Activated CD4-positive, alpha-beta T cell treated with anti-CD3 and anti-CD28 coated beads, Interleukin-2, amount 50 U/mL, for 48 hours (primary cell): ENCODE data around the gene ZBTB7B.

Experiments used
- DNase-seq, 2 experiments: peaks; one replicate each; pipeline ENCODE4 v3.0.0-alpha.2; 2020

ZBTB7B gene

GRCh38 chr1:155040358-155041093, 37.9 kb downstream of the ZBTB7B start:
- no peak for DNase-seq

GRCh38 chr1:155042789-155043188, 40.2 kb downstream of the ZBTB7B start:
- no peak for DNase-seq

- DNase-seq: no peak
Measured at GRCh38 chr1:155043301-155043702, 40.7 kb downstream of the ZBTB7B start.

GRCh38 chr1:155043793-155044192, 41.2 kb downstream of the ZBTB7B start:
- no peak for DNase-seq

GRCh38 chr1:155044365-155044764, 41.8 kb downstream of the ZBTB7B start:
- DNase-seq: no peak

- peak; percentile 61 to 72 for DNase-seq
Measured at GRCh38 chr1:155044812-155045657, 42.4 kb downstream of the ZBTB7B start.

- no peak for DNase-seq
Measured at GRCh38 chr1:155048449-155049334, 46.1 kb downstream of the ZBTB7B start.

- DNase-seq: no peak
Measured at GRCh38 chr1:155049651-155050559, 47.3 kb downstream of the ZBTB7B start.

GRCh38 chr1:155050560-155051341, 48.1 kb downstream of the ZBTB7B start, which contains the start of gene ADAM15:
TSS of gene ADAM15 (plus strand) at chr1:155051316. CDS start at chr1:155051387, 71 bp downstream.
- peak; percentile 84 for DNase-seq

GRCh38 chr1:155051342-155051776, 48.8 kb downstream of the ZBTB7B start:
- DNase-seq: no peak

GRCh38 chr1:155051777-155052398, 49.3 kb downstream of the ZBTB7B start:
- peak; percentile 46 to 52 for DNase-seq

GRCh38 chr1:155052439-155053395, 50.1 kb downstream of the ZBTB7B start:
- peak; percentile 37 to 48 for DNase-seq

- no peak for DNase-seq
Measured at GRCh38 chr1:155053531-155054105, 51.0 kb downstream of the ZBTB7B start.

GRCh38 chr1:155057104-155057503, 54.5 kb downstream of the ZBTB7B start:
- DNase-seq: no peak

GRCh38 chr1:155057788-155058211, 55.2 kb downstream of the ZBTB7B start:
- no peak for DNase-seq

GRCh38 chr1:155060736-155061135, 58.1 kb downstream of the ZBTB7B start:
- DNase-seq: no peak

GRCh38 chr1:155061381-155062150, 59.0 kb downstream of the ZBTB7B start:
- peak; percentile 98 for DNase-seq

- peak in 1 of 2 experiments; percentile 12 for DNase-seq
Measured at GRCh38 chr1:155062151-155062686, 59.6 kb downstream of the ZBTB7B start.
